Tongue (tissue), 2 donors: ENCODE measurements around the gene HEY2. TPM values are rescaled to one million over a fixed set of nuclear protein-coding genes. Genes with fewer than 3 reads are reported as not detected.
"Not testable (repeated sequence)": the region's sequence is repeated elsewhere in the genome, so short reads cannot be mapped to it uniquely, and the experiment has no call there.

ENCODE experiments used
- DNase-seq: peaks from one replicate; pipeline ENCODE4 v3.0.0-alpha.2; 2015
- total RNA-seq: library from RNA; depleted of rRNA; stranded (reverse); fragments of >200 nt; gene quantifications from one replicate; pipeline ENCODE4 v1.2.3, GENCODE V29; 2014

HEY2 gene
- total RNA-seq = 2.4 TPM

- DNase-seq = peak; percentile 95
Observed at GRCh38 chr6:125749173-125749864, at the start of gene HEY2. Gene HEY2, plus strand, starts transcription at chr6:125749632. Its CDS starts 145 bp downstream, at chr6:125749777.

GRCh38 chr6:125700581-125701353 lies 48.7 kb upstream of the HEY2 start:
- DNase-seq = no peak

- no peak for DNase-seq
Observed at GRCh38 chr6:125701354-125701668, 48.1 kb upstream of the HEY2 start.

GRCh38 chr6:125703882-125704281 lies 45.5 kb upstream of the HEY2 start:
- DNase-seq = not testable (repeated sequence)

GRCh38 chr6:125707615-125708243 lies 41.7 kb upstream of the HEY2 start:
- DNase-seq = no peak

- no peak for DNase-seq
Observed at GRCh38 chr6:125711013-125711675, 38.3 kb upstream of the HEY2 start.

- DNase-seq = no peak
Observed at GRCh38 chr6:125714441-125715090, 34.9 kb upstream of the HEY2 start.

GRCh38 chr6:125717120-125717731 lies 32.2 kb upstream of the HEY2 start:
- no peak for DNase-seq

- no peak for DNase-seq
Observed at GRCh38 chr6:125718109-125718508, 31.3 kb upstream of the HEY2 start.

GRCh38 chr6:125722886-125723285 lies 26.5 kb upstream of the HEY2 start:
- DNase-seq = no peak

- no peak for DNase-seq
Observed at GRCh38 chr6:125727216-125727615, 22.2 kb upstream of the HEY2 start.

GRCh38 chr6:125728739-125729138 lies 20.7 kb upstream of the HEY2 start:
- DNase-seq = no peak

GRCh38 chr6:125729983-125730382 lies 19.4 kb upstream of the HEY2 start:
- DNase-seq = no peak

GRCh38 chr6:125732398-125732797 lies 17.0 kb upstream of the HEY2 start:
- no peak for DNase-seq

GRCh38 chr6:125733516-125734300 lies 15.7 kb upstream of the HEY2 start:
- no peak for DNase-seq

GRCh38 chr6:125738276-125738675 lies 11.2 kb upstream of the HEY2 start:
- DNase-seq = no peak

GRCh38 chr6:125739364-125739763 lies 10.1 kb upstream of the HEY2 start:
- DNase-seq = no peak

GRCh38 chr6:125741336-125741735 lies 8.1 kb upstream of the HEY2 start:
- no peak for DNase-seq

GRCh38 chr6:125742024-125742423 lies 7.4 kb upstream of the HEY2 start:
- DNase-seq = no peak

GRCh38 chr6:125742464-125743120 lies 6.8 kb upstream of the HEY2 start:
- no peak for DNase-seq

- DNase-seq = no peak
Observed at GRCh38 chr6:125743604-125744003, 5.8 kb upstream of the HEY2 start.
